GM12864 (cell line): ENCODE data around the gene ADCY1.

Experiments
- DNase-seq: peaks from one replicate; pipeline ENCODE4 v3.0.0-alpha.2; 2011; ENCODE audit warnings: low read depth
- H3K4me3 ChIP-seq: 2 replicates; pipeline ENCODE4 v1.5.1; 2011; ENCODE audit warnings: mild to moderate bottlenecking, low read depth, low read length, control low read depth
- CTCF ChIP-seq: IDR thresholded peaks from 2 replicates; pipeline ENCODE4 v1.5.1; 2011; ENCODE audit warnings: low read depth, mild to moderate bottlenecking, moderate library complexity, low read length, control low read depth, inconsistent platforms; ENCODE audit errors: missing control alignments

The ADCY1 gene

GRCh38 chr7:45646996-45647825 is 73.0 kb downstream of the ADCY1 start:
- no peak for TF ChIP-seq CTCF
- DNase-seq: no peak
- no peak overlapping the region for H3K4me3 ChIP-seq

GRCh38 chr7:45647967-45648670 is 74.0 kb downstream of the ADCY1 start:
- H3K4me3 ChIP-seq: no peak overlapping the region
- no peak for TF ChIP-seq CTCF

GRCh38 chr7:45648671-45648995 is 74.5 kb downstream of the ADCY1 start:
- H3K4me3 ChIP-seq: no peak overlapping the region
- no peak for TF ChIP-seq CTCF
- DNase-seq: no peak

More at GRCh38 chr7:45647967-45648670, 74.0 kb downstream of the ADCY1 start:
- DNase-seq: no peak

- H3K4me3 ChIP-seq: no peak overlapping the region
Observed at GRCh38 chr7:45649560-45650346, 75.6 kb downstream of the ADCY1 start.

GRCh38 chr7:45650404-45651394 is 76.5 kb downstream of the ADCY1 start:
- no peak overlapping the region for H3K4me3 ChIP-seq

More at GRCh38 chr7:45649560-45650346, 75.6 kb downstream of the ADCY1 start:
- TF ChIP-seq CTCF: no peak
- no peak for DNase-seq

More at GRCh38 chr7:45650404-45651394, 76.5 kb downstream of the ADCY1 start:
- DNase-seq: no peak
- no peak for TF ChIP-seq CTCF
